ENCODE results near the gene WEE1.

Gene WEE1

GRCh38 chr11:9573052-9573774 lies at the start of gene WEE1:
Gene WEE1 (plus strand): TSS chr11:9573670. CDS start chr11:9573934, 264 bp downstream.
- no peak for TF ChIP-seq CTCF (conservative IDR thresholded peaks at IDR 0.05; ENCODE audit: control insufficient read depth, insufficient read depth, low read depth, low read length)
- H3K4me3 ChIP-seq (ENCODE audit: control insufficient read depth, low read depth, low read length): peak within 1 kb of the TSS; percentile 73
- peak; percentile 97 for DNase-seq (ENCODE audit: low read depth)

GRCh38 chr11:9524001-9524400 lies 49.5 kb upstream of the WEE1 start:
- no peak for TF ChIP-seq CTCF (conservative IDR thresholded peaks at IDR 0.05; ENCODE audit: control insufficient read depth, insufficient read depth, low read depth, low read length)
- DNase-seq (ENCODE audit: low read depth): no peak
- no peak overlapping the region for H3K4me3 ChIP-seq (ENCODE audit: control insufficient read depth, low read depth, low read length)

- TF ChIP-seq CTCF (conservative IDR thresholded peaks at IDR 0.05; ENCODE audit: control insufficient read depth, insufficient read depth, low read depth, low read length): no peak
- no peak for DNase-seq (ENCODE audit: low read depth)
- no peak overlapping the region for H3K4me3 ChIP-seq (ENCODE audit: control insufficient read depth, low read depth, low read length)
These were observed 48.4 kb upstream of the WEE1 start for GRCh38 chr11:9525116-9525515.

- peak; percentile 91 for DNase-seq (ENCODE audit: low read depth)
- TF ChIP-seq CTCF (conservative IDR thresholded peaks at IDR 0.05; ENCODE audit: control insufficient read depth, insufficient read depth, low read depth, low read length): no peak
These were observed 45.9 kb upstream of the WEE1 start for GRCh38 chr11:9527481-9528135.

GRCh38 chr11:9528136-9528501 lies 45.4 kb upstream of the WEE1 start:
- H3K4me3 ChIP-seq (ENCODE audit: control insufficient read depth, low read depth, low read length): no peak overlapping the region
- DNase-seq (ENCODE audit: low read depth): no peak
- TF ChIP-seq CTCF (conservative IDR thresholded peaks at IDR 0.05; ENCODE audit: control insufficient read depth, insufficient read depth, low read depth, low read length): no peak

More at GRCh38 chr11:9527481-9528135, 45.9 kb upstream of the WEE1 start:
- H3K4me3 ChIP-seq (ENCODE audit: control insufficient read depth, low read depth, low read length): no peak overlapping the region

- H3K4me3 ChIP-seq (ENCODE audit: control insufficient read depth, low read depth, low read length): no peak overlapping the region
- TF ChIP-seq CTCF (conservative IDR thresholded peaks at IDR 0.05; ENCODE audit: control insufficient read depth, insufficient read depth, low read depth, low read length): no peak
- no peak for DNase-seq (ENCODE audit: low read depth)
These were observed 44.7 kb upstream of the WEE1 start for GRCh38 chr11:9528573-9529333.
